ENCODE measurements around the gene RIC8A. TPM values are rescaled to one million over a fixed set of nuclear protein-coding genes. Genes with fewer than 3 reads are reported as not detected.
A peak's percentile ranks its signal among the peaks of the same experiment; 100 is the strongest.

Gene RIC8A
- total RNA-seq, 1 donor from 2014 or later = 157 TPM

DNA sequence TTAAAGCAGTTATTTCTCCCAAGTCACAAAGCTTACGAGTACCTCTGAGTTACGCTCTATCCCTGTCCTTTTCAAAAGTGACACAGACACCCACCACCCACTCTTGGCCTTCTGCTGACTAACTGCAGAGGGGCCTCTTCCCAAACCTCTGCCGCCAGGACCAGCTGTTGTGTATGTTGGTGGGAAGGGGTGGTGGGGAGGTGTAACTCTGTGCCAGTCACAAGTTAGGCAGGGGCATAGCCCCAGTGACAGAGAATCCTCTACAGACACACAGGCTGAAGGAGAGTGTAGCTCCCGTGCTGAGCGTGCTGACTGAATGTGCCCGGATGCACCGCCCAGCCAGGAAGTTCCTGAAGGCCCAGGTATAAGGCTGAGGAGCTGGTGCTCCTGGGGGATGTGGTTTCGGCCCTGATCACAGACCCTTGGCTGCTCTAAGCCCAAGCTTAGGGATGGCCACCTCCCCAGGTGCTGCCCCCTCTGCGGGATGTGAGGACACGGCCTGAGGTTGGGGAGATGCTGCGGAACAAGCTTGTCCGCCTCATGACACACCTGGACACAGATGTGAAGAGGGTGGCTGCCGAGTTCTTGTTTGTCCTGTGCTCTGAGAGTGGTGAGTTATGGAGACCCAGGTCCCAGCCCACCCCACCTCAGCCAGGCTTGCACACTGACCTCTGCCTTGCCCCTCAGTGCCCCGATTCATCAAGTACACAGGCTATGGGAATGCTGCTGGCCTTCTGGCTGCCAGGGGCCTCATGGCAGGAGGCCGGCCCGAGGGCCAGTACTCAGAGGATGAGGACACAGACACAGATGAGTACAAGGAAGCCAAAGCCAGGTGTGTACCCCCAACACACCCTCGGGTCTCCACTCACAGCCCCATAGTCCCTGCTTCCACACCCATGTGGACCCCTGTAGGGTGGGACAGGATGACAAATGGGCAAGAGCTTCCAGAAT lies 4.9 kb downstream of the RIC8A start:
- peaks cover 72% of the 10 kb centered on the region for H4K20me1 ChIP-seq (ENCODE audit: insufficient read depth, low read length)
- H3K9me3 ChIP-seq (ENCODE audit: insufficient read depth, low read depth, low read length) = no peaks in the 10 kb centered on the region
- no peak overlapping the region for H3K4me2 ChIP-seq (ENCODE audit: low read length)
- H3K36me3 ChIP-seq (ENCODE audit: insufficient read depth, low read length) = peaks cover 52% of the 10 kb centered on the region
- DNase-seq (ENCODE audit: low read depth) = no peak
- Mint-ChIP-seq H3K36me3 (ENCODE audit: low read depth, unreplicated experiment) (peaks cover 23% of the 10 kb centered on the region), H3K27me3 (ENCODE audit: low read depth, unreplicated experiment) (no peaks in the 10 kb centered on the region), H3K27ac (ENCODE audit: unreplicated experiment) (peak overlapping the region; percentile 62), H3K4me1 (ENCODE audit: low read depth, unreplicated experiment) (peaks cover 42% of the 10 kb centered on the region), H3K4me3 (ENCODE audit: unreplicated experiment) (peak overlapping the region; percentile 46), H3K9me3 (ENCODE audit: unreplicated experiment) (no peaks in the 10 kb centered on the region)
- H3K9ac ChIP-seq (ENCODE audit: low read length) = no peak overlapping the region
- peaks cover 58% of the 10 kb centered on the region for H3K79me2 ChIP-seq (ENCODE audit: insufficient read depth, low read length)
- TF ChIP-seq, protein P1, sequence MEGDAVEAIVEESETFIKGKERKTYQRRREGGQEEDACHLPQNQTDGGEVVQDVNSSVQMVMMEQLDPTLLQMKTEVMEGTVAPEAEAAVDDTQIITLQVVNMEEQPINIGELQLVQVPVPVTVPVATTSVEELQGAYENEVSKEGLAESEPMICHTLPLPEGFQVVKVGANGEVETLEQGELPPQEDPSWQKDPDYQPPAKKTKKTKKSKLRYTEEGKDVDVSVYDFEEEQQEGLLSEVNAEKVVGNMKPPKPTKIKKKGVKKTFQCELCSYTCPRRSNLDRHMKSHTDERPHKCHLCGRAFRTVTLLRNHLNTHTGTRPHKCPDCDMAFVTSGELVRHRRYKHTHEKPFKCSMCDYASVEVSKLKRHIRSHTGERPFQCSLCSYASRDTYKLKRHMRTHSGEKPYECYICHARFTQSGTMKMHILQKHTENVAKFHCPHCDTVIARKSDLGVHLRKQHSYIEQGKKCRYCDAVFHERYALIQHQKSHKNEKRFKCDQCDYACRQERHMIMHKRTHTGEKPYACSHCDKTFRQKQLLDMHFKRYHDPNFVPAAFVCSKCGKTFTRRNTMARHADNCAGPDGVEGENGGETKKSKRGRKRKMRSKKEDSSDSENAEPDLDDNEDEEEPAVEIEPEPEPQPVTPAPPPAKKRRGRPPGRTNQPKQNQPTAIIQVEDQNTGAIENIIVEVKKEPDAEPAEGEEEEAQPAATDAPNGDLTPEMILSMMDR (IDR thresholded peaks at IDR 0.05; ENCODE audit: insufficient read depth, low read depth, low read length) = no peak
- no peak for TF ChIP-seq EZH2 (IDR thresholded peaks at IDR 0.05; ENCODE audit: insufficient read depth, low read length)
- no peak overlapping the region for H3K27ac ChIP-seq (ENCODE audit: low read depth, low read length)
- H3K4me3 ChIP-seq (ENCODE audit: insufficient read depth, low read depth, low read length) = no peak overlapping the region
- H3K27me3 ChIP-seq (ENCODE audit: insufficient read depth, low read length) = no peaks in the 10 kb centered on the region
- H3K4me1 ChIP-seq (ENCODE audit: insufficient read depth, low read length) = peaks cover 22% of the 10 kb centered on the region
- no peak overlapping the region for H2AFZ ChIP-seq (ENCODE audit: low read depth, low read length)
- FAIRE-seq = no peak

DNA sequence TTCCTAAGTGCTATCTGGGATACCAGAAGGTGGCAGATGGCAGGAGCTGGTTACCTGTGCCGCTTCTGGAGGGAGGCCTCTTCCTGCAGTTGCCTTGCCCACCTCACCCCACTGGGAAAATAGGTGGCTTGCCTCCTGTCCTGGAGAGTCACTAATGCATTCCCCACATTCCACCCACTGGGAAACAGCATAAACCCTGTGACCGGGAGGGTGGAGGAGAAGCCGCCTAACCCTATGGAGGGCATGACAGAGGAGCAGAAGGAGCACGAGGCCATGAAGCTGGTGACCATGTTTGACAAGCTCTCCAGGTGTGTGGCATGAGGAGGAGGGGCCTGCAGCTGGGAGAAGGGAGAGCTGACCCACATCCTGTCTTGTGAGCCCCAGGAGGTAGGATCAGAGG lies 5.6 kb downstream of the RIC8A start:
- H3K4me3 Mint-ChIP-seq (ENCODE audit: unreplicated experiment) = no peak overlapping the region
- Histone ChIP-seq H4K20me1 (ENCODE audit: insufficient read depth, low read length) (peaks cover 72% of the 10 kb centered on the region), H3K4me3 (ENCODE audit: insufficient read depth, low read depth, low read length) (no peak overlapping the region), H3K9me3 (ENCODE audit: insufficient read depth, low read depth, low read length) (no peaks in the 10 kb centered on the region), H3K27me3 (ENCODE audit: insufficient read depth, low read length) (no peaks in the 10 kb centered on the region), H3K79me2 (ENCODE audit: insufficient read depth, low read length) (peaks cover 55% of the 10 kb centered on the region), H3K4me1 (ENCODE audit: insufficient read depth, low read length) (peaks cover 22% of the 10 kb centered on the region), H3K9ac (ENCODE audit: low read length) (no peak overlapping the region), H2AFZ (ENCODE audit: low read depth, low read length) (no peak overlapping the region), H3K27ac (ENCODE audit: low read depth, low read length) (no peak overlapping the region), H3K36me3 (ENCODE audit: insufficient read depth, low read length) (peaks cover 52% of the 10 kb centered on the region), H3K4me2 (ENCODE audit: low read length) (no peak overlapping the region)
- TF ChIP-seq, protein P1 (IDR thresholded peaks at IDR 0.05; ENCODE audit: insufficient read depth, low read depth, low read length) = no peak
- no peak for TF ChIP-seq EZH2 (IDR thresholded peaks at IDR 0.05; ENCODE audit: insufficient read depth, low read length)
- no peaks in the 10 kb centered on the region for H3K9me3 Mint-ChIP-seq (ENCODE audit: unreplicated experiment)
- peak overlapping the region; percentile 23 for H3K27ac Mint-ChIP-seq (ENCODE audit: unreplicated experiment)
- peaks cover 23% of the 10 kb centered on the region for H3K36me3 Mint-ChIP-seq (ENCODE audit: low read depth, unreplicated experiment)
- FAIRE-seq (no peak), DNase-seq (ENCODE audit: low read depth) (no peak)
- H3K27me3 Mint-ChIP-seq (ENCODE audit: low read depth, unreplicated experiment) = no peaks in the 10 kb centered on the region
- peaks cover 45% of the 10 kb centered on the region for H3K4me1 Mint-ChIP-seq (ENCODE audit: low read depth, unreplicated experiment)

DNA sequence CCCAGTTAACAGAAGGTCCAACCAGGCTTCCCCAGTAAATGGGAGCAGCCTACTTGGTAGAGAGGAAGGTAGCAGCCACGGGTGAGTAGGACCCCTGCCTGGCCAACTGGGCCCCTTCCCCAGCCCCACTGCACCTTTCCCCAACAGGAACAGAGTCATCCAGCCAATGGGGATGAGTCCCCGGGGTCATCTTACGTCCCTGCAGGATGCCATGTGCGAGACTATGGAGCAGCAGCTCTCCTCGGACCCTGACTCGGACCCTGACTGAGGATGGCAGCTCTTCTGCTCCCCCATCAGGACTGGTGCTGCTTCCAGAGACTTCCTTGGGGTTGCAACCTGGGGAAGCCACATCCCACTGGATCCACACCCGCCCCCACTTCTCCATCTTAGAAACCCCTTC lies 6.6 kb downstream of the RIC8A start:
- Histone ChIP-seq H2AFZ (ENCODE audit: low read depth, low read length) (no peak overlapping the region), H3K4me3 (ENCODE audit: insufficient read depth, low read depth, low read length) (no peak overlapping the region), H3K27ac (ENCODE audit: low read depth, low read length) (no peak overlapping the region), H3K9ac (ENCODE audit: low read length) (no peak overlapping the region), H3K4me1 (ENCODE audit: insufficient read depth, low read length) (peaks cover 22% of the 10 kb centered on the region), H3K9me3 (ENCODE audit: insufficient read depth, low read depth, low read length) (no peaks in the 10 kb centered on the region), H3K36me3 (ENCODE audit: insufficient read depth, low read length) (peaks cover 52% of the 10 kb centered on the region), H4K20me1 (ENCODE audit: insufficient read depth, low read length) (peaks cover 71% of the 10 kb centered on the region), H3K27me3 (ENCODE audit: insufficient read depth, low read length) (no peaks in the 10 kb centered on the region), H3K4me2 (ENCODE audit: low read length) (no peak overlapping the region), H3K79me2 (ENCODE audit: insufficient read depth, low read length) (peaks cover 45% of the 10 kb centered on the region)
- DNase-seq (ENCODE audit: low read depth) (no peak), FAIRE-seq (no peak)
- Mint-ChIP-seq H3K4me1 (ENCODE audit: low read depth, unreplicated experiment) (peaks cover 45% of the 10 kb centered on the region), H3K27ac (ENCODE audit: unreplicated experiment) (no peak overlapping the region), H3K27me3 (ENCODE audit: low read depth, unreplicated experiment) (no peaks in the 10 kb centered on the region), H3K36me3 (ENCODE audit: low read depth, unreplicated experiment) (peaks cover 23% of the 10 kb centered on the region), H3K9me3 (ENCODE audit: unreplicated experiment) (no peaks in the 10 kb centered on the region), H3K4me3 (ENCODE audit: unreplicated experiment) (no peak overlapping the region)
- TF ChIP-seq, protein P1 (IDR thresholded peaks at IDR 0.05; ENCODE audit: insufficient read depth, low read depth, low read length) = no peak
- TF ChIP-seq EZH2 (IDR thresholded peaks at IDR 0.05; ENCODE audit: insufficient read depth, low read length) = no peak
